Neuronal stem cell (in vitro differentiated cells): ENCODE results near the gene TUBGCP5.

Experiments
- DNase-seq: peaks from one replicate; pipeline ENCODE4 v3.0.0-alpha.2; 2013; ENCODE audit warnings: low spot score
- H2AFZ ChIP-seq: one replicate; pipeline ENCODE4 v1.6.1; 2013; ENCODE audit warnings: mild to moderate bottlenecking, low read length, inconsistent platforms
- H2AK5ac ChIP-seq: 2 replicates; pipeline ENCODE4 v1.6.1; 2013; ENCODE audit warnings: low read depth, mild to moderate bottlenecking, inconsistent platforms, low read length, moderate library complexity, mixed read lengths
- H2BK120ac ChIP-seq: 2 replicates; pipeline ENCODE4 v1.6.1; 2013; ENCODE audit warnings: low read depth, mild to moderate bottlenecking, inconsistent platforms, low read length, moderate library complexity, mixed read lengths
- H2BK12ac ChIP-seq: one replicate; pipeline ENCODE4 v1.6.1; 2013; ENCODE audit warnings: low read length, inconsistent platforms
- H2BK15ac ChIP-seq: 2 replicates; pipeline ENCODE4 v1.6.1; 2013; ENCODE audit warnings: mild to moderate bottlenecking, low read length, inconsistent platforms, mixed read lengths
- H2BK5ac ChIP-seq: one replicate; pipeline ENCODE4 v1.6.1; 2013; ENCODE audit warnings: inconsistent platforms, mild to moderate bottlenecking, low read length, moderate library complexity
- H3K14ac ChIP-seq: one replicate; pipeline ENCODE4 v1.6.1; 2013; ENCODE audit warnings: low read length, inconsistent platforms
- H3K18ac ChIP-seq: 2 replicates; pipeline ENCODE4 v1.6.1; 2013; ENCODE audit warnings: low read length, inconsistent platforms
- H3K23ac ChIP-seq: 2 replicates; pipeline ENCODE4 v1.6.1; 2013; ENCODE audit warnings: low read depth, mild to moderate bottlenecking, mixed read lengths, low read length, inconsistent platforms; ENCODE audit not compliant: poor library complexity
- H3K27ac ChIP-seq: replicated peaks from 3 replicates; pipeline ENCODE4 v1.5.1; 2013; ENCODE audit warnings: low read length, inconsistent platforms
- H3K27me3 ChIP-seq, 3 experiments: 2 replicates each; pipeline ENCODE4 v1.6.1; 2013; ENCODE audit warnings: low read length in 3 of 3, mild to moderate bottlenecking in 2 of 3, inconsistent platforms in 1 of 3, low read depth in 1 of 3, mixed read lengths in 1 of 3, moderate library complexity in 1 of 3; ENCODE audit not compliant: control insufficient read depth in 3 of 3, insufficient read depth in 3 of 3
- H3K36me3 ChIP-seq, 2 donors: replicated peaks in 1 of 2; 2 replicates each; pipeline ENCODE4 v1.6.1; 2013; ENCODE audit warnings: low read length in 2 of 2; ENCODE audit not compliant: control insufficient read depth in 2 of 2, insufficient read depth in 2 of 2
- H3K4ac ChIP-seq: 2 replicates; pipeline ENCODE4 v1.6.1; 2013; ENCODE audit warnings: inconsistent platforms, mild to moderate bottlenecking, low read length, moderate library complexity
- H3K4me1 ChIP-seq, 2 donors: 1 replicate in 1 of 2; 2 replicates in 1 of 2; pipeline ENCODE4 v1.6.1; 2013; ENCODE audit warnings: low read length in 2 of 2, low read depth in 1 of 2; ENCODE audit not compliant: control insufficient read depth in 2 of 2, insufficient read depth in 1 of 2
- H3K4me2 ChIP-seq: one replicate; pipeline ENCODE4 v1.6.1; 2013; ENCODE audit warnings: mild to moderate bottlenecking, low read length, inconsistent platforms; ENCODE audit not compliant: insufficient read depth, poor library complexity, severe bottlenecking
- H3K4me3 ChIP-seq, 2 donors: 2 replicates each; pipeline ENCODE4 v1.5.1; 2013; ENCODE audit warnings: low read length in 2 of 2, mild to moderate bottlenecking in 2 of 2, inconsistent platforms in 1 of 2, moderate library complexity in 1 of 2
- H3K79me1 ChIP-seq: one replicate; pipeline ENCODE4 v1.6.1; 2013; ENCODE audit warnings: low read depth, mild to moderate bottlenecking, inconsistent platforms, low read length, moderate library complexity
- H3K9ac ChIP-seq: one replicate; pipeline ENCODE4 v1.6.1; 2013; ENCODE audit warnings: mild to moderate bottlenecking, low read depth, low read length, inconsistent platforms; ENCODE audit not compliant: poor library complexity
- H3K9me3 ChIP-seq, 2 donors: replicated peaks in 1 of 2; 2 replicates each; pipeline versions ENCODE3 to v1.6.1; 2013; ENCODE audit warnings: low read length in 2 of 2, mild to moderate bottlenecking in 2 of 2, inconsistent platforms in 1 of 2, low read depth in 1 of 2, mixed read lengths in 1 of 2, moderate library complexity in 1 of 2; ENCODE audit not compliant: control insufficient read depth in 2 of 2, insufficient read depth in 1 of 2
- H4K8ac ChIP-seq: one replicate; pipeline ENCODE4 v1.6.1; 2013; ENCODE audit warnings: low read depth, mild to moderate bottlenecking, inconsistent platforms, low read length, moderate library complexity
- H4K91ac ChIP-seq: one replicate; pipeline ENCODE4 v1.6.1; 2013; ENCODE audit warnings: low read length, low read depth, mild to moderate bottlenecking, inconsistent platforms; ENCODE audit not compliant: poor library complexity
- WGBS, 2 donors: extraction: QIAGEN DNeasy Blood & Tissue Kit; methylation state at CpG; one replicate each; pipeline ENCODE4 v1.1.7; 2013; ENCODE audit warnings: missing lambda C conversion rate in 2 of 2, mixed read lengths in 1 of 2; ENCODE audit not compliant: insufficient read length in 2 of 2, insufficient replicate concordance in 1 of 2; ENCODE audit errors: extremely low coverage in 2 of 2; 5-methylcytosine and 5-hydroxymethylcytosine counted together

Gene TUBGCP5

DNA sequence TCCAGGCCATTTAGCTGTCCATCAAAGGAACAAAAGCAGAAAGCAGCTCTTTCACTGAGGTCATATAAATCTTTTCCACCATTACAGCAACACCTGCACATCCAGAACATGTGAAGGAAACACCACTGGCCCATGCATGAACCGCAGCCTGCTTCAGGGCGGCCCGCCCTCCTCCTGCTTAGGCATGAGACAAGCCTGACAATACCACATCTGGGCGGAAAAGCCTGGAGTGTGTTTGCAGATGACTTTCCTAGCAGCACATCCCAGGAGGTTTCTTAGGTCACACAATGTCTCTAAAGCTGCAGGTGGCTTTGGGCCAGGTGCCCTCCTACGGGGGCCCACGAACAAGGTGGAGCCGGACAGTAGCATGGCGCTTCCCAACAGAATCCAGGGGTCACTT lies 78.8 kb downstream of the TUBGCP5 start:
- H3K4me2 ChIP-seq = no peak overlapping the region

DNA sequence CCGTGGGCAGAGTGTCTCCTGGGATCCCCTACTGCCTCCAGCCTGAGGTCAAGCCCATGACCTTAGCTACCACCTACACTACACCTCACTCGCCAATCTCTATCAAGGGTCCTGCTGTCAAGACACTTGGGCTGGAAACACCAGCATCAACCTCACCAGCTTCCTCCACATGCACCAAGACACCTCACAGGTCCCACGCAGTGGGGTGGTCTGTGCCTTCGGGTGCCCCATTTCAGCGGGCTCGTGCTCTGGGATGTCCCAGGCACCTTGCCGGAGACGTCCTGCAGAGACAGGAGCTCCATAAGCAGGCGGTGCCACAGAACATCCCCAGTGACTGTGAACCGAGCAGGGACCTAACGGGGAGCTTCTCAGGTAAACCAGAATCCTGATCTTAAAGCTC lies 79.2 kb downstream of the TUBGCP5 start:
- peaks cover 9% of the 10 kb centered on the region for H3K79me1 ChIP-seq
- H2BK5ac ChIP-seq = no peak overlapping the region
- H2AK5ac ChIP-seq = no peak overlapping the region
- no peak overlapping the region for H3K27ac ChIP-seq
- H3K4me2 ChIP-seq = no peak overlapping the region
- H3K36me3 ChIP-seq = peaks cover 0 to 4% of the 10 kb centered on the region in 2 donors
- no peak overlapping the region for H4K91ac ChIP-seq
- no peak overlapping the region for H2BK12ac ChIP-seq
- no peak for DNase-seq
- H2BK15ac ChIP-seq = no peak overlapping the region
- H3K14ac ChIP-seq = no peak overlapping the region
- no peak overlapping the region for H3K4ac ChIP-seq
- H3K4me3 ChIP-seq = peak overlapping the region in 1 of 2 donors; percentile 48
- peaks cover 8 to 16% of the 10 kb centered on the region in 2 donors for H3K4me1 ChIP-seq
- H2BK120ac ChIP-seq = no peak overlapping the region
- no peaks in the 10 kb centered on the region for H3K27me3 ChIP-seq
- no peak overlapping the region for H3K18ac ChIP-seq
- H3K23ac ChIP-seq = no peak overlapping the region
- H3K9ac ChIP-seq = no peak overlapping the region
- H3K9me3 ChIP-seq = no peaks in the 10 kb centered on the region
- no peak overlapping the region for H4K8ac ChIP-seq
- no CpG with 5 or more reads among the region's 11 CpGs for WGBS, 2 donors
- H2AFZ ChIP-seq = no peak overlapping the region

More for the DNA sequence above, 78.8 kb downstream of the TUBGCP5 start:
- Histone ChIP-seq H2BK120ac (no peak overlapping the region), H3K4me1 (peaks cover 8 to 16% of the 10 kb centered on the region in 2 donors), H4K8ac (no peak overlapping the region), H3K23ac (no peak overlapping the region), H2BK5ac (no peak overlapping the region), H3K9ac (no peak overlapping the region), H2AK5ac (no peak overlapping the region), H3K4me3 (no peak overlapping the region), H3K36me3 (peaks cover 2 to 7% of the 10 kb centered on the region in 2 donors), H3K4ac (no peak overlapping the region), H4K91ac (no peak overlapping the region), H3K18ac (peak overlapping the region; percentile 62), H2BK12ac (no peak overlapping the region), H2BK15ac (no peak overlapping the region), H3K14ac (no peak overlapping the region), H3K79me1 (peaks cover 9% of the 10 kb centered on the region), H3K27me3 (no peaks in the 10 kb centered on the region), H2AFZ (no peak overlapping the region), H3K27ac (no peak overlapping the region), H3K9me3 (peaks cover 0 to 2% of the 10 kb centered on the region in 2 donors)
- whole genome bisulfite sequencing, 2 donors = no CpG with 5 or more reads among the region's 8 CpGs
- no peak for DNase-seq

DNA sequence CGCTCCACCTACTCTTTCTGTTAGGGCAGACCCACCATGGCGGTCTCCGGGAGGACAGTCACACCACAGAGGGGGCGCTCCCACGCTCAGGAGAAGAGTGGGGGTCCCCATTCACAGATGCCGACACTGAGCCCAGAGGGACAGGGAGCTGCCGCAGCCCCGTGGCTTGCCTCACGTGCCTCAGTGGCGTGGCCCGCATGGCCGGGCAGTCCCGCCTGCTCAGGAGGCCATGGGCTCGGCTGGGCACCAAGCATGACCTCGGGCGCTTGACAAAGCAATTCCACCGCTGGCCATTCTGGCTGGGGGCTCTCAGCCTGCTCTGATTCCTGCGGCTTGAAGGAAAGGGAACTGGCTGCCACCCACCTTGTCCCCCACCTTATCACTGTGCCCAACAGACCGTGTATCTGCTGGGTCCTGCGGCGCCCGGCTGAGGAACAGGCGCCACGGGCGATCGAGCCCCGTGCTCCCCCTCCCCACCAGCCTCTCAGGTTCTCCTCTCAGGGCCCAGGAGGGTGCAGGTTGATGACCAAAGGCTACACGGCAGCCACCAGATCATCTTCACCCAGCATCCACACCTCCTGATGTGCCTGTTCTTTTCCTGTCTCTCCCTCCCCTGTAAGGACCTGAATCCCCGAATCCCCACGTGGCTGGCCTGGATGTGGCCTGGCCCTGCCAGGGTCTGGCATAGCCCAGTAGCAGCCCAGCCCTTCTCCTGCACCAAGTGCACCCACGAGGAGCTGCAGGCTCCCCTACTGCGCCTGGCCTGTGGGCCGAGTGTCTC lies 79.9 kb downstream of the TUBGCP5 start:
- no peak overlapping the region for H2BK120ac ChIP-seq
- H2BK5ac ChIP-seq = no peak overlapping the region
- H3K18ac ChIP-seq = peak overlapping the region; percentile 77
- no peak for DNase-seq
- no peak overlapping the region for H3K9ac ChIP-seq
- H3K36me3 ChIP-seq = peaks cover 0 to 4% of the 10 kb centered on the region in 2 donors
- H2AFZ ChIP-seq = no peak overlapping the region
- WGBS, 2 donors = no CpG with 5 or more reads among the region's 33 CpGs
- H3K27me3 ChIP-seq = no peaks in the 10 kb centered on the region
- H2BK12ac ChIP-seq = no peak overlapping the region
- H3K27ac ChIP-seq = no peak overlapping the region
- H3K14ac ChIP-seq = peak overlapping the region; percentile 83
- H3K4ac ChIP-seq = no peak overlapping the region
- peak overlapping the region; percentile 6 for H4K91ac ChIP-seq
- no peaks in the 10 kb centered on the region for H3K9me3 ChIP-seq
- peaks cover 8 to 15% of the 10 kb centered on the region in 2 donors for H3K4me1 ChIP-seq
- H2AK5ac ChIP-seq = no peak overlapping the region
- peaks cover 13% of the 10 kb centered on the region for H3K79me1 ChIP-seq
- H3K4me3 ChIP-seq = no peak overlapping the region
- H3K23ac ChIP-seq = peak overlapping the region; percentile 40
- H3K4me2 ChIP-seq = no peak overlapping the region
- no peak overlapping the region for H2BK15ac ChIP-seq
- no peak overlapping the region for H4K8ac ChIP-seq

DNA sequence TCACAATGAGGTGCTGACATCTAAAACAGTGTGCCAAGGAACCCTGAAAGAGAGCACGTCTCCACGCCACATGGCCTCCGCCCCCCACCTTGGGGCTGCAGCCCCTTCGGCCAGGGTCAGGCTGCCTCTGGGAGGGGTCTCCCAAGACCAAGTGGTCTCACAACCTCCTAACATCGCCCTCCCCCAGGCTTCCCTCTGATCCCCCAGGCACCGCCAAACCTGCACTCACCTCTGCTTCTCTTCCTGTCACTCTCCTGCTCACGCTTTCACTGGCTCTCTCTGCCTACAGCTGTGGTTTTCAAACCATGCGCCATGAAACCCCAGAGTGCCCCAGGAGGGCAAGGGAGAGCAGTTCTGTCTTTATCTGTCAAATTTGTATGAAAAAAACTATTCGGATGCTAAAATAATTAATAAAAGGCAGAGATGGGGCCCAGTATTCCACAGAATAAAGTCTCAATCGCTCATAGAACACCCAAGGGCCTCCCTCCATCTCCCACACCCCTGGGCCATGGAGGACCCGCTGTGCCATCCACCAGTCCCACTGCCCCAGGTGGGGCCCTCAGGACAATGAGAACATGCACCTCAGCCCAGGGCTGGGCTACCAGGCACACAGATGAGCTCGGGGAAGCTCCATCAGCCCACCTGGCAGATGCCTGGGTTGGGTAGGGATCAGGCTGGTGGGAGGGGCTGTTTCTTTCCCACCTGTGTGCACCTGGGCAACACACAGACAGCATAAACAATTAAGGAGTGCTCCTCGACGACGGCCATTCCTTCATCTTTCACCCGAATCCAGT lies 80.7 kb downstream of the TUBGCP5 start:
- no peak overlapping the region for H3K14ac ChIP-seq
- no peaks in the 10 kb centered on the region for H3K9me3 ChIP-seq
- no peak overlapping the region for H2AFZ ChIP-seq
- no peak overlapping the region for H3K4me2 ChIP-seq
- H2BK15ac ChIP-seq = no peak overlapping the region
- H3K23ac ChIP-seq = no peak overlapping the region
- H4K91ac ChIP-seq = peak overlapping the region; percentile 6
- H3K18ac ChIP-seq = peak overlapping the region; percentile 55
- H2BK12ac ChIP-seq = no peak overlapping the region
- peaks cover 11% of the 10 kb centered on the region for H3K79me1 ChIP-seq
- no CpG with 5 or more reads among the region's 16 CpGs for WGBS, 2 donors
- no peak overlapping the region for H3K4ac ChIP-seq
- DNase-seq = no peak
- H3K36me3 ChIP-seq = peaks cover 0 to 4% of the 10 kb centered on the region in 2 donors
- H4K8ac ChIP-seq = no peak overlapping the region
- H2BK5ac ChIP-seq = no peak overlapping the region
- no peak overlapping the region for H3K4me3 ChIP-seq
- peaks cover 8 to 15% of the 10 kb centered on the region in 2 donors for H3K4me1 ChIP-seq
- no peak overlapping the region for H2AK5ac ChIP-seq
- no peak overlapping the region for H3K9ac ChIP-seq
- H2BK120ac ChIP-seq = no peak overlapping the region
- no peaks in the 10 kb centered on the region for H3K27me3 ChIP-seq
- no peak overlapping the region for H3K27ac ChIP-seq
